GM12892 (cell line): ENCODE measurements around the gene CCNK.

Experiments used
- DNase-seq: peaks from one replicate; pipeline ENCODE4 v3.0.0; 2011; ENCODE audit not compliant: insufficient read length
- FAIRE-seq: peaks from 2 replicates; lab custom pipeline; 2011; peaks lifted over from hg19 to GRCh38; lab: Jason Lieb, UNC
- POLR2A ChIP-seq: IDR thresholded peaks from 2 replicates; pipeline ENCODE4 v1.6.1; 2011; ENCODE audit warnings: low read depth, low read length, control low read depth
- POLR2AphosphoS5 ChIP-seq: IDR thresholded peaks from 2 replicates; pipeline ENCODE4 v1.6.1; 2011; ENCODE audit warnings: low read depth, low read length, control low read depth
- TAF1 ChIP-seq: IDR thresholded peaks from 2 replicates; pipeline ENCODE4 v1.6.1; 2011; ENCODE audit warnings: low read depth, mild to moderate bottlenecking, control low read depth, low read length, borderline replicate concordance

Gene CCNK

DNA sequence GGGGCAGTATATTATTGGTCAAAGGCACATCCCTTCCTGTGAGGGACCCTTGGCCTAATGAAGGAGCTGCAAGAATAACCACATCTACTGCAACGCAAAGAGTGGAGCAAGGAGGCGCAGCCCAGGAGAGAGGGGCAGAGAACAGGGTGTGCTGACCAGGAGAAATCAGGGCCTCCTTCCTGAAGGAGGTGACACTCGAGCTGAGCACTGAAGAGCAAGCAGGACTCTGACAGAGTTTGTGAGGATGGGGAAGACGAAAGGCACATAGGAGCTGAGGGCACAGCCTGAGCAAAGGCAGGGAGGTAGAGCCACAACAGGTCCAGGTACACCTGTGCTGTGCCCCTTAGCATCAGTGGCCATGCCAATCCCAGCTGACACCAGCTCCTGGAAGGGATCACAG, 62.2 kb downstream of the CCNK start:
- FAIRE-seq: no peak
- TF ChIP-seq POLR2AphosphoS5 (no peak), TAF1 (no peak)

DNA sequence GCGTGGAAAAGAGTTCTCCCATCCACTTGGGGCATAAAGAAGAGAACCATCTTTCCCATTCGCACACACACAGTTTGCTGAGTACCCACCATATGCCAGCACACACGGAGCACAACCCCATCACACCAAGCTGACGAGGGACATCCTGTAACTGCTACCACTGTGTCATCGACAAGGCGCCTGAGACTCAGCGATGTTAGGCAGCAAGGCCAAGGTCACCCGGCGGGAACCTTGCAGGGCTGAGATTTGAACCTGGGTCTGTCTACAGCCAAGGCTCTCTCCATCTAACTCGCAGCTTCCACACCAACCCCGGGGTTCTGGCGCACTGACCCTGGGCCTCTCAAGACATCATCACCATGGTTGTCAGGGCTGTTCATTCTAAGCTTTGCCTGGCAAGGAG, 62.8 kb downstream of the CCNK start:
- FAIRE-seq (no peak), DNase-seq (no peak)
- TF ChIP-seq TAF1 (no peak), POLR2AphosphoS5 (no peak), POLR2A (no peak)

More for the DNA sequence above, 62.2 kb downstream of the CCNK start:
- DNase-seq: no peak

DNA sequence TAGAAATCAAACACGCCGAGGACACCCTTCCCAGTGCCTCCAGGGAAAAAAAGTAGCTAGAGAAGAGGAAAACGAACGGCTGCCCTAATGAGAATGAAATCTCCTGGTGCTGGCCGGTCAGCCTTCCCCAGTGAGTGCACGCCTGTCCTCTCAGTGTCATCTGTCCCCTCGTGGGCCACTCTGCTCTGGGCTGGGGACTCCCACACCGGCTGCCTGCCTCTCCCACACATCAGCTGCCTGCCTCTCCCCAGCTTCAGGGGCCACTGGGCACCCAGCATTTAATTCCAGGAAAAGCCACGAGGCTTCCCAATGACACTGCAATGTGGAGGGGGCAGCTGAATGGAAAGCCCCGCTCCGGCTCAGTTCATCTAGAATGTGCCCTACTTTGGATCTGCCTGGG, 63.8 kb downstream of the CCNK start:
- TF ChIP-seq POLR2A: no peak
- TF ChIP-seq POLR2AphosphoS5: no peak
- TF ChIP-seq TAF1: no peak
- FAIRE-seq (no peak), DNase-seq (no peak)

DNA sequence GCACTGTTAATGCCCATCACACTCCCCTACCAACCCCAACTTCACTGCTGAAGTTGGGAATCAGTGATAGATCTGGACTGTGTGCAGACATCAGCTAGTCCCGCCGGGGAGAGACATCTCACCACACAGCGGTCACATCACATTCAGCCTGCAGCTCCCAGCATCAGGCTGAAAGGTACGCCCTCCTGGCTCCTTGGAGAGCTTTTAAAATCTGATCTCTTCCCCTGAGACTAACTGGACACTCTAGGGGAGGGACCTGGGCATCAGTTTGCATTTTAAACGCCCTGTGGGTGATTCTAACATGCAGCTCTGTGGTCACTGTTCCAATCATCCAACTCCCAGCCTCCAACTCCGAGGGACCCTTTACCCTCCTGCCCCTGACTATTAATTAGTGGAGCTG, 64.4 kb downstream of the CCNK start:
- no peak for DNase-seq
- TF ChIP-seq TAF1 (no peak), POLR2A (no peak), POLR2AphosphoS5 (no peak)
- no peak for FAIRE-seq

DNA sequence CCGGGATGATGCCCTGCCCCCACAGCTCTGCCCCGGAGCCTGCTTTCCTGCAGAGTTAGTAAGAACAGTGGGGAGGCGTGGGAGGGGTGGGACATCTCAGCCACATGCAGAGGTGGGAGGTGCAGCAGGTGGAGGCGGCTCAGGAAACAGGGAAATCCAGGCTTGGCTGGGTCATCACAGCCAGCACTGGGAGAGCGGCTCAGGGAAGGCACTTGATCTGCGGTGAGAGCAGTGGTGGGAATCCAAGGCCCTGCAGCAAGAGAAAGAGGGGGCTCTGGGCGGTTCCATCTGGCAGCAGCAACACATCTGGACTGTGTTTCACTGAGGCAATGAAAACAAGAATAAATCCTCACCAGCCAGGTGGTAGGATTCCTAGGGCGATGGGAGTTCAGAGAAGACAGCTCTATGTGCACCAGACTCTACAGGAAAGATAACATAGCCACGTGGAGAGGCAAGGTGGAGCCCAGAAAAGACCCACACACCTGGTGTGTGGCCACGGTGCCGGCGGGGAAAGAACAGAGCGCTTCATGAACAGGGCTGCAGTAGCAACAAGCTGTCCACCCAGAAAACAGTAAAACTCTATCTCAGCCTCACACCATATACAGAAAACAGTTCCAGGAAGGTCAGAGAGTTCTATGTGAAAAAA, 65.1 kb downstream of the CCNK start:
- no peak for TF ChIP-seq TAF1
- TF ChIP-seq POLR2A: no peak
- no peak for TF ChIP-seq POLR2AphosphoS5
- DNase-seq (no peak), FAIRE-seq (no peak)

DNA sequence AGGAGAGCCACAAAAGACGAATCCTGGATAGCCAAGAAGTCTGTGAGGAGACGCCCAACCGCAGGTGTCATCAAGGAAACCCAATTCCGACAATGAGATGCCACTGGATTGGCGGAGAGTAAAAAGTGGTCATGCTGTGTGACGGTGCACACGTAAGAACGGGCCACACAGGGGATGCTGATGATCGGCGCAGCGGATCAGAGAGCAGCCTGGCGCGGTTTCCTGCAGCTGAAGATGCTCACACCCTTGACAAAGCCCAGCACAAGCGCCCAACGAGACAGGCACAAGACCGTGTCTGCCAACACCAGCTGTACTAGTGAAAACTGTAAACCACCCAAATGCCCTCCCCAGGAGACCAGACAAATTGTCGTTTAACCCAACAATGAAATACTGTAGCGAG, 67.0 kb downstream of the CCNK start:
- FAIRE-seq: no peak
- TF ChIP-seq TAF1: no peak
- TF ChIP-seq POLR2AphosphoS5: no peak
- TF ChIP-seq POLR2A: no peak
- no peak for DNase-seq

DNA sequence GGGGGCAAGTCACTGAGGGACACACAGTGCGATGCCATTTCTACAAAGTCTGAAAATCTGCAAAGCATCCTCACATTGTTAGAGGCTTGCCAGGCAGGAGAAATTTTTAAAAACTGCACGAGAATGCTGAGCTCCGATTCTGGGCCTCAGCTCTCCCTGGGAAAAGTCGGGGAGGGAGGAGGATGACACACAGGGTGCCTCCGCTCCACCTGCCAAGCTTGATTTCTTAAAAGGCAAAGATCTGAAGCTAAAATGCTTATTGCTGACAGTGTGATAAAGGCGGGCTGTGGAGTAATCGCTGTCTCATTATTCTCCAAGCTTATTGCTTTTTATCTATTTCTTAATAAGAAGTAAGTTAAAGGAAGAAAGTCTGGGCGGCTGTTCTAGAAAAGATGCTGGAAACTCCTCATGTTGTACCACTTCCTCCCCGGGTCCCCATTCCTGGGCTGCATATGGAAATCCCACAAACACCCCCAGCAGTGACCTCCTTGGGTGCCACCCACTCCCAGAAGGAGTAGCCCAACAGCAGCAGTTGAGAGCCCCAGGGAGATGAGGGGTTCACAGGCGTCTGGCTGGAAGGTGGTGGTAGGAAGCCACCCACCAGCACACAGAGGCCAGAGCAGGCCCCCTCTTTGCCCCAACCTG, 67.8 kb downstream of the CCNK start:
- DNase-seq: no peak
- TF ChIP-seq POLR2AphosphoS5: no peak
- no peak for TF ChIP-seq POLR2A
- TF ChIP-seq TAF1: no peak
- no peak for FAIRE-seq

DNA sequence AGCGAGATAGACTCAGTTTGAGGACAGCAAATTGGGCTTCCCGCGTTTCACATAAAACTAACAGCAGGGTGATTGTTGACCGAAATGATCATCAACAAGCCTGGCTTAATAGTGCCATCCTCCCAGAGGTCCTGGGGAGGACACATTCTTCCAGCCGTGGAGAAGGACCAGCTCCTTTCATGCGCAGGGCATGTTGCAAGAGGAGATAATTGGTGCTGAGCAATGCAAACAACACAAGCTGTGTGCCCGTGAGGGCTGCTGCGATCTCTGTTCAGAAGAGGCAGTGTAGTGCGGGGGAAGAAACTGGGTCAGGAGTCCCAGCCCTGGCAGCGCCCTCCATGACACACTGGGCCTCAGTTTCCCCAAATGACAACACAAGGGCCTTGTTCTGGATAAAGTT, 68.5 kb downstream of the CCNK start:
- TF ChIP-seq POLR2AphosphoS5 (no peak), TAF1 (no peak), POLR2A (no peak)
- no peak for FAIRE-seq
- DNase-seq: no peak

DNA sequence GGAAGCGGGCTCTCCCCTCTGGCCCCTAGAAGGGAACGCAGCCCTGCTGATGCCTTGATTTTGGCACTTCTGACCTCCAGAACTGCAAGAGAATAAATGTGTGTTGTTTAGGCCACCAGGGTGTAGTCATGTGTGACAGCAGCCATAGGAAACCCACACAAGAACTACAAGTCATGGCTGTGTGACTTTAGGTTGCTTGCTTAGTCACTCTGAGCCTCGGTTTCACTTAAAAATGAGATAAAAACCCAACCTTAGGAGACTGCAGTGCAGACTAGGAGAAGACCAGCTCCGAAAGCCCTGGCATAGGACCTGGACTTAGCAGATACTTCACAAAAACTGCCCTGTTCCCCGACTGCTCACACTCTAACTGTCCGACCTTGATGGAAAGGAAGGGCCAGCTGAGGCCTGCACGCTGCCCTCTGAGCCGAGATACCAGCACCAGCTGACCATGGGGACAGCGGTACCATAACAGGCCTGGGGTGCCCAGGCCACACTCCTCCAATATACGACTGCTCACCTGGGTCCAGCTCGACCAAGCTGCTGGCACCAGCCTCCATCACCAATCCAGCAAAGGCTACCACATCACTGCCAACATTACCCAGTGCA, 69.3 kb downstream of the CCNK start:
- FAIRE-seq: no peak
- TF ChIP-seq POLR2A (no peak), POLR2AphosphoS5 (no peak), TAF1 (no peak)
- DNase-seq: no peak

DNA sequence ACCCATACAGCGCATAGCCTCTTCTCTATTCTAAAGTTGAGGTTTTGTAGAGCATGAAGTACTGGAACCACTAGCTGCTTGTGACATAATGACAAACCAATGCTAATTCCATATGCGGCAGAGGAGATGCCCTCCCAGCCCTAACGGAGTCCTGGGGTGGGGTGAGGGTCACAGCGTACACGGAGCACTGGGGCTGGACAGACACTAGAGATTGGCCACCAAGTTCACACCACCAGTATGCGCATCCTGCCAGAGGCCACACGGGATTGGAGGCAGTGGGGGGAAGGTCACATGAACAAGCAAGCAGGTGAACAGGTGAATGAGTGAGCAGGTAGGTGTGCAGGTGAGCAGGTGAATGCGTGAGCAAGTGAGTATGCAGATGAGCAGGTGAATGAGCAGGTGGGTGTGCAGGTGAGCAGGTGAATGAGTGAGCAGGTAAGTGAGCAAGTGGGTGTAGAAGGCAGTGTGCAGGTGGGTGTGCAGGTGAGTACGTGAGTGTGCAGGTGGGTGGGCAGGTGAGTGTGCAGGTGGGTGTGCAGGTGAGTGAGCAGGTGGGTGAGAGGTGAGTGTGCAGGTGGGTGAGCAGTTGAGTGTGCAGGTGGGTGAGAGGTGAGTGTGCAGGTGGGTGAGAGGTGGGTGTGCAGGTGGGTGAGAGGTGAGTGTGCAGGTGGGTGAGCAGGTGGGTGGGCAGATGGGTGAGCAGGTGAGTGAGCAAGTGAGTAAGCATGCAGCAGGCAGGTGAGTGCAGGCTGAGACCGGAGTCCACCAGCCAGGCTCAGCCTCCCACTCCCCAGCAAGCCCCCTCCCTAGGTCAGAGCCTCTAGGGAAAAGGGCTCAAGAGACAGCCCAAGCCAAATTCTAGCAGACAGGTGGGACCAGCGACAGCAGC, 70.1 kb downstream of the CCNK start:
- FAIRE-seq: no peak
- DNase-seq: no peak
- TF ChIP-seq TAF1: no peak
- no peak for TF ChIP-seq POLR2A
- no peak for TF ChIP-seq POLR2AphosphoS5

DNA sequence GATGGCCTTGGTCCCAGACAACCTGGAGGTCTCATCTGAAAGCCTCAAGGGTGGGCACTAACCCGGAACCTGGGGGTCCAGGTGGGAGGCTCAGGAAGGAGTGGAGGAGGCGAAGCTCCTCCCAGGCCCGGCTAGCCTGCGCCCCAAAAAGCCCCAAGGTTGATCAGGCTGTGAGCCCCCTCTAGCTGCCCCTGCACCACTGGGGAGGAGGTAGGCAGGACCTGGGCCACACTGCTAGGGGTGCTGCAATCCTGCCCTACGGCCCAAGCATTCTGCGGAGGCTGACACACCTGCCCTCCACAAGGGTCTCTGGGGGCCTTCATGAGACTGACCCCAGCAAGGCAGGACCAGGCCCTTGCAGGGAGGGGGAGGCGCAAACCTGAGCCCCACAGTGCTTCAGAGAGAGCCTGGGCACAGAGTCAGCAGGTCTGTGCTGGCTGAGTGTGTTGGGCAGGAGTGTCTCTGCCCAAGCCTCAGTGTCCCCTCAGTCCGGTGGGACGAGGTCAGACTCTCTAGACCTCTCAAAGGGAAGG, 70.9 kb downstream of the CCNK start:
- FAIRE-seq (no peak), DNase-seq (no peak)
- no peak for TF ChIP-seq POLR2AphosphoS5
- no peak for TF ChIP-seq POLR2A
- no peak for TF ChIP-seq TAF1
